Hepatocyte (in vitro differentiated cells): ENCODE results near the gene CEACAM6.

ENCODE experiments used
- CTCF ChIP-seq: fragments of 200-600 bp; sonication (generic); IDR thresholded peaks from 2 replicates; pipeline ENCODE4 v1.5.1; 2016; ENCODE audit warnings: antibody characterized with exemption, mild to moderate bottlenecking; ENCODE audit not compliant: poor library complexity
- EZH2 ChIP-seq: fragments of 200-600 bp; sonication (generic); IDR thresholded peaks from 2 replicates; pipeline ENCODE4 v1.6.1; 2016; ENCODE audit warnings: antibody characterized with exemption, mild to moderate bottlenecking, borderline replicate concordance
- EZH2phosphoT487 ChIP-seq: fragments of 200-600 bp; sonication (generic); IDR thresholded peaks from one replicate; pipeline ENCODE4 v1.6.1; 2018; ENCODE audit warnings: antibody characterized with exemption, mild to moderate bottlenecking, low read depth, moderate library complexity; ENCODE audit not compliant: unreplicated experiment, severe bottlenecking

- TF ChIP-seq CTCF: no peak
- no peak for TF ChIP-seq EZH2
- TF ChIP-seq EZH2phosphoT487: no peak
Observed at GRCh38 chr19:41709951-41710645, 45.2 kb upstream of the CEACAM6 start.
